CD8-positive, alpha-beta memory T cell (primary cell): Measurements from ENCODE around the gene RTCA. TPM values are rescaled to one million over a fixed set of nuclear protein-coding genes. Genes with fewer than 3 reads are reported as not detected.
"Not testable (repeated sequence)": the region's sequence is repeated elsewhere in the genome, so short reads cannot be mapped to it uniquely, and the experiment has no call there.

Experiments used
- CTCF ChIA-PET: fragments of 350-600 bp; sonication (Branson Sonifier 250); formaldehyde crosslinking; loops from one replicate; lab custom pipeline; 2021; ENCODE audit warnings: antibody characterized with exemption; lab: Charles Lee
- POLR2A ChIA-PET: fragments of 350-600 bp; sonication (Branson Sonifier 250); formaldehyde crosslinking; loops from one replicate; lab custom pipeline; 2021; ENCODE audit warnings: antibody characterized with exemption; lab: Charles Lee
- DNase-seq, 5 donors: peaks; one replicate each; pipeline versions ENCODE4 v3.0.0 to v3.0.0-alpha.2; 2020 to 2022; ENCODE audit warnings: mixed read lengths in 1 of 5
- H3K27ac ChIP-seq: one replicate; pipeline ENCODE4 v1.7.0; 2013; ENCODE audit warnings: low read depth, mild to moderate bottlenecking, low read length, moderate library complexity
- H3K27me3 ChIP-seq: 2 replicates; pipeline ENCODE4 v1.7.0; 2013; ENCODE audit warnings: low read length, mild to moderate bottlenecking; ENCODE audit not compliant: insufficient read depth, poor library complexity, severe bottlenecking
- H3K36me3 ChIP-seq: 2 replicates; pipeline ENCODE4 v1.7.0; 2013; ENCODE audit warnings: mild to moderate bottlenecking, low read length, moderate library complexity; ENCODE audit not compliant: insufficient read depth
- H3K4me1 ChIP-seq: 2 replicates; pipeline ENCODE4 v1.7.0; 2013; ENCODE audit warnings: mild to moderate bottlenecking, low read length, moderate library complexity; ENCODE audit not compliant: insufficient read depth
- H3K4me3 ChIP-seq: 2 replicates; pipeline ENCODE4 v1.7.0; 2013; ENCODE audit warnings: mild to moderate bottlenecking, low read length
- H3K9me3 ChIP-seq: 2 replicates; pipeline ENCODE4 v1.7.0; 2013; ENCODE audit warnings: mild to moderate bottlenecking, low read length
- H3K27ac Mint-ChIP-seq, 8 donors: one replicate each; pipeline ENCODE4 v1.8.0; 2020 to 2021; ENCODE audit warnings: mixed read lengths in 8 of 8, mild to moderate bottlenecking in 6 of 8, inconsistent platforms in 3 of 8, moderate library complexity in 3 of 8
- H3K27me3 Mint-ChIP-seq, 2 donors: one replicate each; pipeline ENCODE4 v1.8.0; 2020 to 2021; ENCODE audit warnings: mixed read lengths in 2 of 2, mild to moderate bottlenecking in 1 of 2, moderate library complexity in 1 of 2
- H3K36me3 Mint-ChIP-seq, 3 donors: one replicate each; pipeline ENCODE4 v1.8.0; 2020 to 2021; ENCODE audit warnings: mixed read lengths in 3 of 3, inconsistent platforms in 1 of 3, mild to moderate bottlenecking in 1 of 3
- H3K4me1 Mint-ChIP-seq, 3 donors: one replicate each; pipeline ENCODE4 v1.8.0; 2020 to 2021; ENCODE audit warnings: mixed read lengths in 3 of 3, inconsistent platforms in 1 of 3, mild to moderate bottlenecking in 1 of 3
- H3K4me3 Mint-ChIP-seq, 7 donors: one replicate each; pipeline ENCODE4 v1.8.0; 2020 to 2021; ENCODE audit warnings: mixed read lengths in 7 of 7, mild to moderate bottlenecking in 6 of 7, moderate library complexity in 4 of 7, inconsistent platforms in 2 of 7
- H3K9me3 Mint-ChIP-seq, 5 donors: one replicate each; pipeline ENCODE4 v1.8.0; 2020 to 2022; ENCODE audit warnings: mixed read lengths in 5 of 5, mild to moderate bottlenecking in 3 of 5, moderate library complexity in 2 of 5, inconsistent platforms in 1 of 5
- polyA plus RNA-seq: library from polyadenylated mRNA; unstranded; fragments of 300-500 nt; fragmentation: Illumina TruSeq; gene quantifications from one replicate; pipeline ENCODE4 v1.2.3, GENCODE V29; 2021
- total RNA-seq, 2 experiments: library from RNA; stranded (reverse); gene quantifications; one replicate each; pipeline ENCODE4 v1.2.3, GENCODE V29; 2021

Gene RTCA
- total and polyA plus RNA-seq, 3 experiments from 2014 or later: 25.2 to 68.3 (median 64.5) TPM

DNA sequence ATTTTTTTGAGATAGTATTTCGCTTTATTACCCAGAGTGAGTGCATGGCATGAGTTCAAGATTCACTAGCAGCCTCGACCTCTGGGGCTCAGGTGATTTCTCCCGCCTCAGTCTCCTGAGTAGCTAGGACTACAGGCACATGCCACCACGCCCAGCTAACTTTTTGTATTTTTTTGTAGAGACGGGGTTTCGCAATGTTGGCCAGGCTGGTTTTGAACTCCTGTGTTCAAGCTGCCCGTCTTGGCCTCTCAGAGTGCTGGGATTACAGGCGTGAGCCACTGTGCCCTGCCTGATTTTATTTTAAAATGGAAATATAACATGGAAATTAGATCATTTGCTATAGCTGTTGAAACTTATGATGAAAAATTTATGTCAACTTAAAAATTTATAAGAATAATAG, 30.1 kb downstream of the RTCA start:
- DNase-seq: no peak
- Mint-ChIP-seq H3K4me1 (peaks cover 8 to 26% (median 16%) of the 10 kb centered on the region in 3 donors), H3K4me3 (no peak overlapping the region), H3K27ac (peak overlapping the region in 1 of 8 donors; percentile 41), H3K36me3 (peaks cover 6 to 29% (median 10%) of the 10 kb centered on the region in 3 donors), H3K27me3 (no peaks in the 10 kb centered on the region), H3K9me3 (no peaks in the 10 kb centered on the region)
- CTCF ChIA-PET: no interaction called here
- no peak overlapping the region for H3K27ac ChIP-seq
- peaks cover 4% of the 10 kb centered on the region for H3K36me3 ChIP-seq
- H3K4me1 ChIP-seq: no peaks in the 10 kb centered on the region
- POLR2A ChIA-PET: no interaction called here
- no peaks in the 10 kb centered on the region for H3K27me3 ChIP-seq
- no peaks in the 10 kb centered on the region for H3K9me3 ChIP-seq
- no peak overlapping the region for H3K4me3 ChIP-seq

DNA sequence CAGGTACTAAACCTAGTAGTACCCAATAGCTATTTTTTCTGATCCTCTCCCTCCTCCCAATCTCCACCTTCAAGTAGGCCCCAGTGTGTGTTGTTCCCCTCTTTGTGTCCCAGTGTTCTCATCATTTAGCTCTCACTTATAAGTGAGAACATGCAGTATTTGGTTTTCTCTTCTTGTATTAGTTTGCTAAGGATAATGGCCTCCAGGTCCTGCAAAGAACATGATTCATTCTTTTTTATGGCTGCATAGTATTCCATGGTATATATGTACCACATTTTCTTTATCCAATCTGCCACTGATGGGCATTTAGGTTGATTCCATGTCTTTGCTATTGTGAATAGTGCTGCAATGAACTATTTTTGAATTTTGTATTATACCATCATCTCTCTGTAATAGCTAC, 31.0 kb downstream of the RTCA start:
- H3K9me3 ChIP-seq, DNase-seq, H3K27ac ChIP-seq, H3K27me3 Mint-ChIP-seq, CTCF ChIA-PET, H3K9me3 Mint-ChIP-seq, H3K4me1 ChIP-seq, H3K36me3 ChIP-seq, H3K4me3 ChIP-seq, H3K4me3 Mint-ChIP-seq, H3K27me3 ChIP-seq: not testable (repeated sequence)
- POLR2A ChIA-PET: interaction anchor here (0.7 kb wide), 1 partner anchor 14 kb away, joined by 4 read pairs; no protein-coding TSS in a partner anchor
- Mint-ChIP-seq H3K36me3 (peaks cover 6 to 22% (median 10%) of the 10 kb centered on the region in 3 donors), H3K27ac (peak overlapping the region in 3 of 8 donors; percentile 4 to 71 (median 23)), H3K4me1 (peaks cover 8 to 26% (median 16%) of the 10 kb centered on the region in 3 donors)

DNA sequence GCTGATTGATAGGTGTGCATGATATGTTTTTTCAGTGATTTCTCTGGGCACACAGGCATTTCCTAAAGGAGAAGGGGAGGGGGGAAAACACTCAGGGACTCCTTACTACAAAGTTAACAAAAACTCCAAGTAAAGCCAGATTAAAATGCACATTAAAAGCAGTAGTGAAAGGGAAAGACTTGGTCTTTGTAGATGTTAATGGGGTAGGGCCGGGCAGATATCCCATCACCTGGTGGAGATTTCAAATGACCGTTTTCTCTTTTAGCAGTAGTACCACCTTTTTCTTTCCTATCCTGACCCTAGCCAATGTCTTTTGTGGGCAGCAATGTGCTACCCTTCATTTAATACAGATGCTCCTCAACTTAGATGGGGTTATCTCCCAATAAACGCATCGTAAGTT, 32.5 kb downstream of the RTCA start:
- H3K9me3 ChIP-seq: no peaks in the 10 kb centered on the region
- no peaks in the 10 kb centered on the region for H3K27me3 Mint-ChIP-seq
- peak overlapping the region in 5 of 8 donors; percentile 14 to 65 (median 34) for H3K27ac Mint-ChIP-seq
- no peaks in the 10 kb centered on the region for H3K27me3 ChIP-seq
- H3K9me3 Mint-ChIP-seq: no peaks in the 10 kb centered on the region
- peaks cover 4 to 7% (median 5%) of the 10 kb centered on the region in 3 donors for H3K36me3 Mint-ChIP-seq
- no peak for DNase-seq
- no peaks in the 10 kb centered on the region for H3K4me1 ChIP-seq
- H3K4me1 Mint-ChIP-seq: peaks cover 8 to 26% (median 12%) of the 10 kb centered on the region in 3 donors
- no peaks in the 10 kb centered on the region for H3K36me3 ChIP-seq
- H3K27ac ChIP-seq: no peak overlapping the region
- no peak overlapping the region for H3K4me3 ChIP-seq
- ChIA-PET POLR2A (no interaction called here), CTCF (no interaction called here)
- no peak overlapping the region for H3K4me3 Mint-ChIP-seq

DNA sequence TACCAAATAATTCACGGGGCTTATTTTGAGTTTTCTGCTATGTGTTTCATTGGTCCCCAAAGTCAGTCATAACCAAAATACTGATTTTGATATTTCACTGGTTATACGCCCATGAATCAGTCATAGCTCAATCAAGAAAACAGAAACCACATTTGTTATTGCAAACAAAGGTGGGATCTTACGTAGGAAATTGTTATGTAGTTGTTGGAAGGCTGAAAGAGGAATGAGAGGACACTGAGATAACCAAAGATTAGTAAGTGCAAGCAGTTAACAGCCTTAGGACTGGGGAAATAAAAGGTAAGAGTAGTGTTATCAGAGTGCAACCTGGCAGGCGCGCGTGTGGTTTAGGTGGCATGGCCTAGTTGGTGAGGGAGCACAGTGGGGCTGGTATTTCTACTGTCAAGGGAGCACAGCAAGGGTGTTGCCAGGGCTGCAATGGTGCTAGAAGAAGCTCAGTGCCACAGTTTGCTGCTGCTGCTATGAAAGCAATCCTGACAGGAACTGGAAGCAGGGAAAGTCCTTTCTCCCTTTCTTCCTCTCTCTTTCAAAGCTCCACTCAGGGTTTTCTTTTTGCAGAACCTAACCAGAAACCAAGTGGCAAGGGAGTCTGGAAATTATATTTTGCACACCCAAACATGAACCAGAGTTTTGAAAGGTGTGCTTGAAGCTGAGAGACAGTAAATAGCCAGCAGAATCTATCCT, 33.7 kb downstream of the RTCA start:
- no peak for DNase-seq
- no peak overlapping the region for H3K27ac ChIP-seq
- no peaks in the 10 kb centered on the region for H3K36me3 ChIP-seq
- peaks cover 8 to 26% (median 12%) of the 10 kb centered on the region in 3 donors for H3K4me1 Mint-ChIP-seq
- peak overlapping the region in 5 of 8 donors; percentile 21 to 81 (median 44) for H3K27ac Mint-ChIP-seq
- H3K9me3 Mint-ChIP-seq: no peaks in the 10 kb centered on the region
- H3K4me3 Mint-ChIP-seq: no peak overlapping the region
- H3K27me3 Mint-ChIP-seq: no peaks in the 10 kb centered on the region
- H3K4me3 ChIP-seq: no peak overlapping the region
- no peaks in the 10 kb centered on the region for H3K4me1 ChIP-seq
- ChIA-PET POLR2A (no interaction called here), CTCF (no interaction called here)
- H3K27me3 ChIP-seq: no peaks in the 10 kb centered on the region
- H3K9me3 ChIP-seq: no peaks in the 10 kb centered on the region
- H3K36me3 Mint-ChIP-seq: peaks cover 4 to 5% (median 4%) of the 10 kb centered on the region in 3 donors

DNA sequence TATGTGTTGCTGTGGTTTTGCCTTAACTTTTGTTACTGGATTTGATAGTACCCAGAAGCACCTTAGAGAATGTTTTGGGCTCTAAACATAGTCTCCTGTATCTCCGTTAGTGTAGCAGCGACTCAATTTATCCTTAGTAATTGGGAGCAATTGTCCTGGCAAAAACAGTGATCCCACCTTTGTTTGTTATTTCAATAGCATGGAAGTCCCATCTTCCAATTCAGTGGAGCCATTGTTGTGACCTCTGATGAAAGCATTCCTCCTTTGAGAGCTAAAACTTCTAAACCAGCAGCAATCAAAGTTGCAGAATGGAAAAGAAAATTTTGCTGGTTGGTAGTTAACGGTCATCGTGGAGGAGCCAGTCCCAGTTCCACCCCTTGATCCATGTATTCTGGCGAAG, 34.7 kb downstream of the RTCA start:
- H3K9me3 Mint-ChIP-seq: no peaks in the 10 kb centered on the region
- Histone ChIP-seq H3K27ac (no peak overlapping the region), H3K27me3 (no peaks in the 10 kb centered on the region), H3K4me3 (no peak overlapping the region), H3K9me3 (no peaks in the 10 kb centered on the region), H3K36me3 (no peaks in the 10 kb centered on the region), H3K4me1 (no peaks in the 10 kb centered on the region)
- no peak overlapping the region for H3K27ac Mint-ChIP-seq
- POLR2A ChIA-PET: no interaction called here
- H3K4me1 Mint-ChIP-seq: peaks cover 8 to 26% (median 12%) of the 10 kb centered on the region in 3 donors
- H3K27me3 Mint-ChIP-seq: no peaks in the 10 kb centered on the region
- H3K4me3 Mint-ChIP-seq: no peak overlapping the region
- CTCF ChIA-PET: no interaction called here
- DNase-seq: no peak
- H3K36me3 Mint-ChIP-seq: peaks cover 4 to 5% (median 4%) of the 10 kb centered on the region in 3 donors

DNA sequence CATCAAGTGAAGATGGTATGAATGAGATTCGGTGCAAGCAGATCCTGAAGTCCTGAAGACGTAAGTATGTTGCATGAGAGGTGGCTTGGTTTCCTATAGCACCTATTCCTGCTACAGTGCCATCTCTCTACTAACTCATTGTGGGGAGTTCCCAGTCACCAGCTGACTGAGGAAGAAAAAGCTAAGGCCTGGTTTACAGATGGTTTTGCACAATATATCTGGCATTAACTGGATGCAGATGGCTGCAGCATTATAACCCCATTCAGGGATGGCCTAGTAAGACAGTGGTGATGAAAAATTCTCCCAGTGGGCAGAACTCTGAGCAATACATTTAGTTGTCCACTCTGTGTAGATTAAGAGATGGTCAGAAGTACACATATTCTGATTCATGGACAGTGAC, 36.7 kb downstream of the RTCA start:
- Mint-ChIP-seq H3K9me3 (no peaks in the 10 kb centered on the region), H3K36me3 (peaks cover 0 to 2% (median 0%) of the 10 kb centered on the region in 3 donors), H3K27me3 (no peaks in the 10 kb centered on the region), H3K4me1 (peaks cover 14 to 41% (median 25%) of the 10 kb centered on the region in 3 donors), H3K27ac (no peak overlapping the region), H3K4me3 (no peak overlapping the region)
- no peak overlapping the region for H3K27ac ChIP-seq
- no peaks in the 10 kb centered on the region for H3K9me3 ChIP-seq
- H3K4me1 ChIP-seq: no peaks in the 10 kb centered on the region
- DNase-seq: no peak
- H3K36me3 ChIP-seq: no peaks in the 10 kb centered on the region
- no peaks in the 10 kb centered on the region for H3K27me3 ChIP-seq
- ChIA-PET CTCF (interaction anchor here (1.5 kb wide), 1 partner anchor 9 kb away, joined by 4 read pairs; no protein-coding TSS in a partner anchor), POLR2A (no interaction called here)
- no peak overlapping the region for H3K4me3 ChIP-seq

DNA sequence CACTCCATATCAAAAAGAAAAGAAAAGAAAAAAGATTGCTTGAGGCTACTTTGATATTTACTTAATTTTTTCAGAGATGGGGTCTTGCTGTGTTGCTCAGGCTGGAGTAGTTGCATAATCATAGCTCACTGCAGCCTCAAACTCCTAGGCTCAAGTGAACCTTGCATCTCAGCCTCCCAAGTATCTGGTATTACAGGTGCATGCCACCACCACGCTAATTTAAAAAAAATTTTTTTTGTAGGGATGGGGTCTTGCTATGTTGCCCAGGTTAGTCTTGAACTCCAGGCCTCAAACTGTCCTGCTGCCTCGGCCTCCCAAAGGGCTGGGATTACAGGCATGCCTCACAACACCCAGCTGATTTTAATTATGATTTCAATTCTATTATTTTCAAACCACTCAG, 38.2 kb downstream of the RTCA start:
- Mint-ChIP-seq H3K27ac (no peak overlapping the region), H3K27me3 (no peaks in the 10 kb centered on the region), H3K36me3 (peaks cover 0 to 7% (median 0%) of the 10 kb centered on the region in 3 donors), H3K4me1 (peaks cover 14 to 29% (median 21%) of the 10 kb centered on the region in 3 donors), H3K9me3 (peaks cover 0 to 4% (median 1%) of the 10 kb centered on the region in 5 donors), H3K4me3 (no peak overlapping the region)
- no peaks in the 10 kb centered on the region for H3K36me3 ChIP-seq
- POLR2A ChIA-PET: no interaction called here
- DNase-seq: no peak
- no peaks in the 10 kb centered on the region for H3K4me1 ChIP-seq
- no peaks in the 10 kb centered on the region for H3K9me3 ChIP-seq
- H3K27ac ChIP-seq: no peak overlapping the region
- H3K4me3 ChIP-seq: no peak overlapping the region
- no peaks in the 10 kb centered on the region for H3K27me3 ChIP-seq
- CTCF ChIA-PET: interaction anchor here (1.5 kb wide), 1 partner anchor 10 kb away, joined by 4 read pairs; no protein-coding TSS in a partner anchor

DNA sequence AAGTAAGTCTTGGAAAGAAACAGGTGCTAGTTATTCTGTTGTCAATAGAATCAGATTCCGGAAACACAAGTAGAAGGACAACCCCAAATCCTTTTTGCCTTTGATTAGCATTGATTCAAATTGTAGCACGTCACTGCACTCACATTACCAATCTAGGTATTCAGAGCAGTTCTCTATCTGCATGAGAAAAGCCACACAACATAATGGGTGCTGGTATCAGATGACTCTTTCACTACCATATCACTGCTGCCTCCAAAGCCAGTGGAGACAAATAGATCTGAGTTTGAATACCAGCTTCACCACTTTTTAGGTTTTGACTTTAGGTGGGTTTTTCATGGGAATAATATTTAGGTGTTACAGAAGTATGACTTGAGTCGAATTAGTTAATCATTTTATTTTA, 38.9 kb downstream of the RTCA start:
- H3K27ac ChIP-seq: no peak overlapping the region
- no peaks in the 10 kb centered on the region for H3K9me3 ChIP-seq
- no peaks in the 10 kb centered on the region for H3K27me3 ChIP-seq
- H3K4me3 Mint-ChIP-seq: no peak overlapping the region
- H3K27me3 Mint-ChIP-seq: no peaks in the 10 kb centered on the region
- ChIA-PET CTCF (no interaction called here), POLR2A (no interaction called here)
- peaks cover 2 to 10% (median 2%) of the 10 kb centered on the region in 5 donors for H3K9me3 Mint-ChIP-seq
- H3K4me1 Mint-ChIP-seq: peaks cover 7 to 22% (median 14%) of the 10 kb centered on the region in 3 donors
- H3K36me3 ChIP-seq: no peaks in the 10 kb centered on the region
- H3K36me3 Mint-ChIP-seq: peaks cover 0 to 13% (median 0%) of the 10 kb centered on the region in 3 donors
- no peaks in the 10 kb centered on the region for H3K4me1 ChIP-seq
- no peak overlapping the region for H3K27ac Mint-ChIP-seq
- DNase-seq: no peak
- H3K4me3 ChIP-seq: no peak overlapping the region
